Measurements from ENCODE around the gene CSNK1A1.

DNA sequence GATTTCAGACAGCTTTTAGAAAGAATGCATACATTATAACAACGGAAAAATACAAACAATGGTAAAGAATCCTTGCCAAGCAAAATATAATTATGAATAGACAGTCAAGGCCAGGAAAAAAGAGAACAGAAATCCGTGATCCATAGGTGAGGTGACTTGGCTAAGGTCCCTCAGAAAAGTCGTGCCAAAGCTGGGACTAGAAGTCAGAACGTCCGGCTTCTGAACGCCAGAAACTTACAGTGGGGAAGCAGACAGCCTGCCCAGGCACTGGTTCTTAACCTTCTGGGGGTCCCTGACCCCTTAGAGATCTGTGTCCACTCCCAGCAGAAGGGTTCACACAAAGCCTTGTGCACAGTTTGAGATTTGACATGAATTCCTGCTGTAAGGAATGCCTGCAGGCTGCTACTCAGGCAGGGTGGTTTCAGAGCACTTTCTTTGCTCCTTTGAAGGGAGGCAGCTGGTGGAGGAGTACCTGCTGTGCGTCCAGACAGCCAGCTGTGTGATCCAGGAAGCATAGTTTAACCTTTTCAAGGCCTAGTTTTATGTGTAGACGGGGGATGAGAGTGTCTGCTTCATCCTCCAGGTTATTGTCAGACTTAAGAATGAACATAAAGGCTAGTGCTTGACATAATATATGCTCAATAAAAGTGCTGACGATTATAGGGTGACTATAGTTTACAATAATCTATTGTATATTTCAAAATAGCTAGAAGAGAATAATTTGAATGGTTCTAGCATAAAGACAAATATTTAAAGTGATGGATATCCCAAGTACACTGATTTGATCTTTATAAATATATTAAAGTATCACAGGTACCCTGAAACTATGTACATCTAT lies 30.9 kb upstream of the CSNK1A1 start:
- TF ChIP-seq YY1 (IDR thresholded peaks at IDR 0.05; ENCODE audit: insufficient read depth, insufficient read length) (no peak), ZNF274 (IDR thresholded peaks at IDR 0.05; ENCODE audit: low read depth, low read length) (no peak)

All from NT2/D1 (cell line).